Activated CD8-positive, alpha-beta memory T cell treated with anti-CD3 and anti-CD28 coated beads, Interleukin-2, amount 50 U/mL, for 48 hours (primary cell): ENCODE data around the gene PLIN4.
A peak's percentile ranks its signal among the peaks of the same experiment; 100 is the strongest.

Experiments
- DNase-seq: peaks from one replicate; pipeline ENCODE4 v3.0.0-alpha.2; 2020

The PLIN4 gene

DNA sequence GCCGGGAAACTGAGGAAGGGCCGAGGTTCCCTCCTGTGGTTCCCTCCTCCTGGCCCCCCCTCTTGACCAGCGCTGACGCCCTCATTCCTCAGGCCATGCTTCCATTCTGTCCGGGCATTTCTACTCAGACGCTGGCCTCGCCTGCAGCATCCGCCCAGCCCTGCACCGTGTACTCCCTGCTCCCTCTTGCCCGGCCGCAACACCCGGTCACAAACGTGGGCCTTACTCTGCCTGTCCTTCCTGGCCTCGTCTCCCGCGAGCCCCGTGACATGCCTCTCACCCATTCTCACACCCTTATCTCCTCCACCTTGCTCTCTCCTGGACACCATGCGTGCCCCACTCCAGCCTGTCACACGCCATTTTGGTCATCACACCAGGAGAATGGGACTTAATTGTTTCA lies 34.9 kb downstream of the PLIN4 start:
- DNase-seq = no peak

DNA sequence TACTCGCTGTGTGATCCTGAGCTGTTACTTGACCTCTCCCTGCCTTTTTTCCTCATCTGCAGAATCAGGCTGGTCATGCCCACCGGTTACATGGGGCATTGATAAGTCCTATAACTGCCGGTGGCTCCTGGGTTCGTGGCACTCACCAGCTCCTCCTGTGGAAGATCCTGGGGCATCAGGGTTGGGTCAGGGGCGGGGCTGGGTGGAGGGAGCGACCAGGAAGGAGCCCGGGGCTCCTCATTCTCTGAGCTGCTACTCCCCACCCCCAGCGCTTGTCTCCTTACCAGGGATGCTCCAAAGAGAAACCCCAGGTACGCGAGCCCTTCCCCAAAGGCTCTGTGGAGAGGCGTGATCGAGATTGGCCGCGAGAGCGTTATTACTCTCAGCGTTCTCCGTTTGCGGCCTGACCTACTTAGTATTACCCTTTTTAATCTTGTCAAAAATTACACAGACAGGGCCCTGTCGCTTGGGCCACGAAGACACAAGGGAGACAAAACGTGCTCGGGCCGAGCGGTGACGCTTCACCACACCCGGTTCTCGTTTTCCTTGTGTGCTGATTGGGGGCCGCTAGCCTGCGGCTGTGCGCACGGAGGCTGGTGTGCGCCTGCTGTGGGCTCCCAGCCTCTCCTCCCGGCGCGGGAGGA lies 35.4 kb downstream of the PLIN4 start:
- no peak for DNase-seq

DNA sequence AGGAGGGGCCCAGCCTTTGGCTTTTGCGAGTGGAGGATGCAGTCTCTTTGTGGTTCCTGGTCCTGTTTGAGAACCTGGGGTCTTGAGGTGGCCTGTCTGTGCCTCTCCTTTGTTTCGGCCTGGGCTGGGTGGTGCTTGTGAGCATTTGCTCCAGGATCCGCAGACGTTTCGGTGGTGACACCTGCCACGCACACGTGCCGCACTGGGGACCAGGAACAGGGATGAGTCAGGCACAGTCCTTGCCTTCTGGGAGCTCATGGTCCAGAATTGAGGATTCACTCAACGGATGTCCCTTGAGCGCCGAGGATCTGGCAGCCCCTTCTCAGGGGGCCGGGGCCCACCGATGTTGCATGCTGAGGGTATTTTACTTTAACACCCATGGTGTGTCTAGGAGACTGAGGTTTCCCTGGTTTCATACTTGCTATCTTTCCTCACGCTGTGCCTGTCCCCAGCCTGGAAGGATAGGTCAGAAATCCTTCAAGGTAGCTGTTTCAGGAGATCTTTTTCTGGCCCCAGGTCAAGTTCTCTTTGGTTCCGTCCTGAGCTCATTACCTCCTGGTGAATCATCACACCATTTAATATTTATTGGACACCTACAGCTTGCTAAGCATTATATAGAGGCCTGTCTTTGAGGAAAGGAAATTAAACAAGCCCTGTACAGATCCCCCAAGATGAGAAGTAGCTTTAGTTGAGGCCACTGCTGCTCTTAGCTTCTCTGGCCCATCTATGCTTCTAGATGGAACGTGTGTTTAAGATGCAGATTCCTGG lies 41.1 kb downstream of the PLIN4 start:
- DNase-seq = no peak

DNA sequence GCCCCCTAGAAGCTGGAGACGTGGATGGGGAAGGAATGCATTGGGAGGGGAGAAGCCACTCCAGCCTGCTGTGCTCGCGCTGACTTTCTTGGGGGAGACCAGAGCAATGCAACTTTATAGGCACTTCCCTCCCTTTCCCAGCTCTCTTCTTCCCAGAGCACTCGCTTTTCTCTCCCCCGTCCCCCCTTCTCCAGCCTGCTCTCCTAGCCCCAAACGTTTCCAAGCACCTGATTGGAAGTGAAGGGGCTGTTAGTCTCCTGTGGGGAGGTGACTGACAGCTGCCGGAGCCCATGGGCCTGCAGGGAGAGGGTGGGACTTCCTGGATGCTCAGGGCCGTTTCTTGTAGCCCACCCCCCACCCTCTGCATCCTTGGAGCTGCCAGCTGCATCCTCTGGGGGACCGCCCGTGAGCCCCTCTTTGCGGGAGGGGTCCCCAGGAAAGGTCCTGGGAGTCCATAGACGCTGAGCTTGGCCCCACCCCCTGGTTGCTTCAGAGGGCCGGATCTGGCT lies 43.7 kb downstream of the PLIN4 start:
- DNase-seq = no peak

DNA sequence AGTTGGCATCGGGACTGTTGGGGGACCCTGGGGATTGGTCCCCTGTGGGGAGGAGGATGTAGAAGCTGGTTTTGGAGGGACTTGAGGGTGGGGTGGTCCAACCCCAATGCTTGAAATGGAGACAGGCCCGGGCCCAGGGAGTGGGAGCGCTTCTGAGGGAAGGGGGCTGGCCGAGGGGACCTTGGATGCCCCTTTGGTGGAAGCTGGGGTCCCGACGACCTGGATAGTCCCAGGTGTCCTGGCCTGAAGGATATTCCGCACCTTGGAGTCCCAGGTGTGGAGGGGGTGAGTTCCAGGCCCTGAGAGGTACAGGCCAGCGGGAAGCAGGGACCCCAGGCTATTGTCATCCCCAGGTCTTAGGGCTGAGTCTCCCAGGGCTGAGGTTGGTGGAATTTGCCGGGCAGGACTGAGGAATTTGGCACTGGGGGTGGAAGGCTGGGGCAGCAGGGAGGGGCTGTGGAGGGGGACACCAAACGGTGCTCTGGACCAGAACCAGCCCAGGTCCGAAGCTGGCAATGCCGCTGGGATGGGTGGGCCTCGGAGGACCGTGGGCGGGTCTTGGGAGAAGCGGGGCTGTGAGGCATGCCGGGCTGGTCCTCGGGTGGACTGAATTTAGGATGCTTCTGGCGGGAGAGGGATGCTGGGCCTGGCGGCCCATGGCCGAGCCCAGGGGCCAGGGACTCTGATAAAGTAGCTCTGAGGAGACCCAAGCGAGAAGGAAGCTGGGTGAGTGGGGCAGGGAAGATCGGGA lies 44.3 kb downstream of the PLIN4 start:
- no peak for DNase-seq

DNA sequence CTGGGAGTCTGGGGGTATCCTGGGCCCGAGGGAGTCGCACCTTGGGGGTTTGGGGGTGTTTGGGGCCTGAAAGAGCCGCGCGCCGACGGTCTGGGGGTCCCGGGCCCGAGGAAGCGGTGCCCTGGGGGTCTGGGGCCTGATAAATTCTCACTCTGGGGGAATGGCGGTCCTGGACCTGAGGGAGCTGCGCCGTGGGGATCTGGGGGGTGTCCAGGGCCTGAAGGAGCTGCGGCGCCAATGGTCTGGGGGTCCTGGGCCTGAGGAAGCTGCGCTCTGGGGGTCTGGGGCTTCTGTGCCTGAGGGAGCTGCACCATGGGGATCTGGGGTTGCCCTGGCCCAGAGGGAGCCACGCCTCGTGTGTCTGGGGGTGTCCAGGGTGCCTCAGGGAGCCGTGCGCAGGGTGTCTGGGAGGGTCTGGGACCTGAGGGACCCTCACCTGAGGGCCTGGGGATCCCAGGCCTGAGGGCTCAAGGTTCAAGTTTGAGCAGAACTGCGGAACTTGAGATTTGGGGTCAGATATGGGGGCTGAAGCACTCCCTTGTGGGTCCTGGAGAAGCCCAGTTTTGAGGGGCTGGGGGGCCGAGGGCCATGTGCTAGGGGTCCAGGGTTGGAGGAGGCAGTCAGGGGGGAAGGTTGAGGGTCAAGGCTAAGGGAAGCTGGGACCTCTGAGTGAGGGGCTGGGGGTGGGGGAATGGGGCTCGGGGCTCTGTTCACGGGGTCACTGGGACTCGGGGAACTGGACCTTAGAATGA lies 45.1 kb downstream of the PLIN4 start:
- DNase-seq = no peak

DNA sequence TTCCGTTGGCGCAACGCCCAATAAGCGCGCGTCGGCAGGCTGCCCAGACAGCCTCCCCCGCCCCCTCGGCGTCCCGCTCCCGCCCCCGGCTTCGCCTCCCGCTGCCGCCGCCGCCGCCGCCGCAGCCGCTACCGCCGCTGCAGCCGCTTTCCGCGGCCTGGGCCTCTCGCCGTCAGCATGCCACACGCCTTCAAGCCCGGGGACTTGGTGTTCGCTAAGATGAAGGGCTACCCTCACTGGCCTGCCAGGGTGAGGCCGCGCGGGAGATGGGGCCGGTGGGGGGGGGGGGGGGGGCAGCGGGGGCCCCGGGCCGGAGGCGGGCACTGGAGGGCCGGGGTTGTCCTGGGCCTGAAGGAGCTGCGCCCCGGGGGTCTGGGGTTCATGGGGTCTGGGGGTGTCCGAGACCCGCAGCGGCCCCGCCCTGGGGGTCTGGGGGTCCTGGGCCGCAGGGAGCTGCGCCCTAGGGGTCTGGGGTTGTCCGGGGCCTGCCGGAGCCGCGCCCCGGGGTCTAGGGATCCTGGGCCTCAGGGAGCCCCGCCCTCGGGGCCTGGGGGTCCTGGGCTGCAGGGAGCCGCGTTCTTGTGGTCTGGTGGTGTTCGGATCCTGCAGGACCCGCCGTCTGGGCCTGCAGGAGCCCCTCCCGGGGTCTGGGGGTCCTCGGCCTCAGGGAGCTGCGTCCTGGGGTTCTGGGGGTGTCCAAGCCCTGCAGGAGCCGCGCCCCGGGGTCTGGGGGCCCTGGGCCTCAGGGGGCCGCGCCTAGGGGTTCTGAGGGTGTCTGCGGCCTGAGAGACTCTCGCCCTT lies 45.9 kb downstream of the PLIN4 start, which contains the start of gene HDGFL2:
Gene HDGFL2, plus strand, starts transcription at position 124 of the 801 bp plus-strand sequence. Its CDS starts 54 bp downstream, at position 178.
- peak; percentile 95 for DNase-seq

DNA sequence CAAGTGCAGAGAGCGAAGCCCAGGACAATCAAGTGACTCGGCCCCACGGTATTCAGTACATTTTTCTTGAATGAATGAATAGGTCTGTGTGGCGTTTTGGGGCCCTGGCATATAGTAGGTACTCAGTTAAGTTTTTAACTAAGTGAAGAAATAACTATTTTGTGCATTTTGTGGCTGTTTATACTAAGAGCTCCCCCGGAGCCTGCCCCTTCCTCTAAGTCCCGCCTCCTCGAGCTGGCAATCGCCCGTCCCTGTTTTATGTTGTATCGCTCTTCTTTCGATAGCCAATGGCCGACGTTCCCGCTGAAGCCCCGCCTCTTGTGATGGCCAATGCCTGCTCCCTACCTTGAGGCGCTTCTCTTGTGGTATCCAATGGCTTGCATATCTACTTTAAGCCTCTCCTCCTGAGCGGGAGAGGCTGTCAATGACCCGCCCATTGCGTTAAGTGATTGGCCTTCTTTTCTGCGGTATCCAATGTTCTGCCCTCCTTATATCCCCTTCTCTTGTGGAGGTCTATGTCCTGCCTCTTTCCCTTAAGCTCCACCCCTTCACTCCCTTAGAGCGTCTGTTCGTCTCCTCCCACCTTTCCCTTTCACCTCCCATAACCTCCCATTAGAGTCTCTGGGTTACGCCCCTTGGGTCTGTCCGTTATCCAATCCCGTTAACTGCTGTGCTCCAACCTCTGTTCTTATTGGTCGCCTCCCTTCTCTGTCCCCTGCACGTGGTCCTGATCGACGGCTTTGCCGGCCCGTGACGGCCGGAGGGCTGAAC lies 46.7 kb downstream of the PLIN4 start:
- peak; percentile 93 for DNase-seq

DNA sequence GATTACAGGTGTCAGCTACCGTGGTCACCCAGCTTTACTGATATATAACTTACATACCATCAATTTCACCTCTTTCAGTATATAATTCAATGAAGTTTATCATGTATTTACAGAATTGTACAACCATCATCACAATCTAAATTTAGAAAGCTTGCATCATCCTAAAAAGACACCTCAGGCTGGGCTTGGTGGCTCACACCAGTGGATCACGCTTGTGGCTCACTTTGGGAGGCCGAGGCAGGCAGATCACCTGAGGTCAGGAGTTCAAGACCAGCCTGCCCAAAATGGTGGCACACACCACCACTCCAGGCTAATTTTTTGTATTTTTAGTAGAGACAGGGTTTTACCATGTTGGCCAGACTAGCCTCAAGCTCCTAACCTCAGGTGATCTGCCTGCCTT lies 50.5 kb downstream of the PLIN4 start:
- no peak for DNase-seq

DNA sequence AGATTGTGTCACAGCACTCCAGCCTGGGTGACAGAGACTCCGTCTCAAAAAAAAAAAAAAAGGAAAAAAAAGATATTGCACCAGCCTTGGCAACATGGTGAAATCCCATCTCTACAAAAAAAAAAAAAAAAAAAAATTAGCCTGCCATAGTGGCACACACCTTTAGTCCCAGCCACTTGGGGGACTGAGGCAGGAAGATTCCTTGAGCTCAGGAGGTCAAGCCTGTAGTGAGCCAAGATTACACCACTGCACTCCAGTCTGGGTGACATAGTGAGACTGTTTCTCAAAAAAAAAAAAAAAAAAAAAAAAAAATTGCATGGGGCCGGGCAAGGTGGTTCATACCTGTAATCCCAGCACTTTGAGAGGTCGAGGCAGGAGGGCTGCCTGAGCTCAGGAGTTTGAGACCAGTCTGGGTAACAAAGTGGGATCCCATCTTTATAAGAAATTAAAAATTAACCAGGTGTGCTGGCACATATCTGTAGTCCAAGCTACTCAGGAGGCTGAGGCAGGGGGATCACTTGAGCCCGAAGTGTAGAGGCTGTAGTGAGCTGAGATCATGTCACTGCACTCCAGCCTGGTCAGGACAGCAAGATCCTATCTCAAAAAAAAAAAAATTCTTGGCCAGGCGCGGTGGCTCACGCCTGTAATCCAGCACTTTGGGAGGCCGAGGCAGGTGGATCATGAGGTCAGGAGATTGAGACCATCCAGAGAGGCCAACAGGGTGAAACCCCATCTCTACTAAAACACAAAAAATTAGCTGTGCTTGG lies 53.3 kb downstream of the PLIN4 start:
- no peak for DNase-seq

DNA sequence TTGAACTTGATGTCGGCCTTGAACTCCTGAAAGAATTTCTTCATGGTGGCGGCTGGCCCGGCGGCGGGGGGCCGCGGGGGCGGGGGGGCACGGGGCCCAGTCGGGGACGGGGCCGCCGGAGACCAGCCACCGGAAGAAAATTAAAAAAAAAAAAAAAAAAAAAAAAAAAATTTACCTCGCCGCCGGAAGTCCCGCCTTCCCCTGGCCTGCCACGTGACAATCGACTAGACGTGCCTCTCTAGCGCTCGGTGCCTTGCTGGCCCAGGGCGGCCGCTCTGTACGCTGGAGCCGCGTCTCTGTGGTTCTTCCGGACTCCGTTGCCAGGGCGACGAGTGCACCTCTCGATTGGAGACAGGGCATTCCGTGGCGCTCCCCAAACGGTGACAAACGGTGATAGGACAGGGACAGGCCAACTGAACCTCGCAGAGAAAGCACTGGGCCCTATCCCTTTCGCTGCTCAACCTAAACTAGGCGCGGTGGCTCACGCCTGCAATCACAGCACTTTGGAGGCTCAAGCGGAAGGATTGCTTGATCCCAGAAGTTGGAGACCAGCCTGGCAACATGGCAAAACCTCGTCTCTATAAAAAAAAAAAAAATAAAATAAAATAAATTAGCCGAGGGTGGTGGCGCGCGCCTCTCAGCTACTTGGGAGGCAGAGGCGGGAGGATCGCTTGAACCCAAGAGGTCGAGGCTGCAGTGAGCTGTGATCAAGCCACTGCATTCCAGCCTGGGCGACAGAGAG lies 60.5 kb downstream of the PLIN4 start, which contains the start of gene UBXN6:
Gene UBXN6, minus strand, starts transcription at position 141 of the 742 bp plus-strand sequence. Its CDS starts 97 bp downstream, at position 44.
- DNase-seq = peak; percentile 98

DNA sequence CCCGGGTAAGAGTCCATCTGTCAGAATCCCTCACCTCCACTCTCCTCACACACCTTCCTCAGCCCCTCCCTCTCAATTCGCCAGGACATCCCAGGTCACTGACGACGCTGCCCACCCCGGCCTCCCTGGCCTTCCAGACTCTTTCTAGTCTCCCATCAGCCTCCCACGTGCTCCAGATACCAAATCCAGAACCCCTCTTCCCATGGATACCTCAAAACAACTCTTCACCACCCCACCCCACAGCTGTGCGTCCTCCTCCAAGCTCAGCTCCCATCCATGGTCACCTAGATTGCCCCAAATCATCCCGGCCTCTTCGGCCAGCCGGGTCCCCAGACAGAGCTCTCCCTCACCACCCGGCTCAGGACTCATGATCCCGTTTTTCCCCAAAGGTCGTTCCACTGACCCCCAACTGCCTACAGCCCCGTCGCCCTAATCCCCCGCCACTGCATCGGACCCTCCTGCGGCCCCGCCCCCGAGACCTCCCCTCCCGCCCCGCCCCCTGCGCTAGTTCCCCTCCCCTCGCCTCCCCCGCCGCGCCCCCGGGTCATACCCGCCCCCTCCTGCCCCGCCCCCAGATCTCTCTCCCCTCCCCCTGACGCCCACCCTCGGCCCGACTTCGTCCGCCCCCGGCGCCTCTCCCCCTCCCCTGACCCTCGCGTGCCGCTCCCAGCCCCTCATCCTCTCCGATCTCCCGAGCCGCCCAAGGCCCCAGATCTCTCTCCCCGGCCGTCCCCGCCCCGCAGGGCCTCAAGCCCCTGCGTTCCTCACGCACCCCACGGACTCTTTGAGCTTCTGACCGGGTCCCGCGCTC lies 61.2 kb downstream of the PLIN4 start:
- peak; percentile 66 for DNase-seq

DNA sequence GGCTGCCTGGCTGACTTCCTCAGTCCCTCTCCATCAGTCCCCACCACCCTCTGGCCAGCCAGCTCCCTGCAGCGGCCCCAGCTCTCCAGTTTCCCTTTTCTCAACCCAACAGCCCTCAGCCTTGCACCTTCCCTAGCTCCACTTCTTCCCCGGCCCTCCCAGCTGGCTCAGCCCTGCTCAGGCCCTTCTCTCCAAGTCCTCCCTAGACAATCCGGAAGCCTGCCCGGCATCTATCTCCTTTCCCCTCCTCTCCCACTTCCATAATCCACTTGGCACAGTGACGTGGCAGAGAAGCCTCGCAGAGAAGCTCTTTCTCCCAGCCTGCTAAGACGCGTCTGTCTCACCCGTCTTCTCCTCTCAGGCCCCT lies 61.8 kb downstream of the PLIN4 start:
- peak; percentile 57 for DNase-seq

DNA sequence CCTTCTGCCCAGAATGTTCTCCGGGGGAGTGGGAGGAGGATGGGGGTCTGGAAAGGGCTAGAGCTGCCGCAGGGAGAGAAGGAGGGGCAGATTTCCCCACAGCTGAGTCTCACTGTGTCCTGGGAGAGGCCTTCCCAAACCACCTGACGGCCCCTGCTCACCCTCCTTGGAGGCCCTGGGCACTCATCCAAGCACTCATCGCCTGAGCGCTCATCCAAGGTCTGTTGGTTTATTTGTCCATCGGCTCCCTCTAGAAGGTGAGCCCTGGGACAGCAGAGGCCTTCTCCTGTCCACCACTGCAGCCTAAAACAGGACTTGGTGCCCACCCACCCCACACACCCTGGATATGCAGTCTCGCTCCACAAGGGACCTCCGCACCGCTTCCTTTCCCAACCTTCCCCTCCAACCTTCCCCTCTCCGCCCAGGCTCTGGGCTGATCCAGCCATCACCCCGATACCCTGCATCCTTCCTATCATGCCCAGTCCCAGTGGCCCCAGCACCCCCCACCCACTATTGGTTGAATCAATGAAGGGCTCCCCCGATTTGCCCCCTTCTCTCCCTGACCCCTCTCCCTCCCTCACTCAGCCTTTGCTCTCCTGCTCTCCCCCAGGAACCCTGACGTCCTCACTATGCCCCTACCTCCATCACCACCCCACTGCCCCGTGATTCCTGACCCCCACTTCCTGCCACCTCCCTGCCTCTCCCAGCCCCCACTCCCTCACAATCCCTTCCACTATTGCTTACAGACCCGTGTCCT lies 62.4 kb downstream of the PLIN4 start:
- no peak for DNase-seq

DNA sequence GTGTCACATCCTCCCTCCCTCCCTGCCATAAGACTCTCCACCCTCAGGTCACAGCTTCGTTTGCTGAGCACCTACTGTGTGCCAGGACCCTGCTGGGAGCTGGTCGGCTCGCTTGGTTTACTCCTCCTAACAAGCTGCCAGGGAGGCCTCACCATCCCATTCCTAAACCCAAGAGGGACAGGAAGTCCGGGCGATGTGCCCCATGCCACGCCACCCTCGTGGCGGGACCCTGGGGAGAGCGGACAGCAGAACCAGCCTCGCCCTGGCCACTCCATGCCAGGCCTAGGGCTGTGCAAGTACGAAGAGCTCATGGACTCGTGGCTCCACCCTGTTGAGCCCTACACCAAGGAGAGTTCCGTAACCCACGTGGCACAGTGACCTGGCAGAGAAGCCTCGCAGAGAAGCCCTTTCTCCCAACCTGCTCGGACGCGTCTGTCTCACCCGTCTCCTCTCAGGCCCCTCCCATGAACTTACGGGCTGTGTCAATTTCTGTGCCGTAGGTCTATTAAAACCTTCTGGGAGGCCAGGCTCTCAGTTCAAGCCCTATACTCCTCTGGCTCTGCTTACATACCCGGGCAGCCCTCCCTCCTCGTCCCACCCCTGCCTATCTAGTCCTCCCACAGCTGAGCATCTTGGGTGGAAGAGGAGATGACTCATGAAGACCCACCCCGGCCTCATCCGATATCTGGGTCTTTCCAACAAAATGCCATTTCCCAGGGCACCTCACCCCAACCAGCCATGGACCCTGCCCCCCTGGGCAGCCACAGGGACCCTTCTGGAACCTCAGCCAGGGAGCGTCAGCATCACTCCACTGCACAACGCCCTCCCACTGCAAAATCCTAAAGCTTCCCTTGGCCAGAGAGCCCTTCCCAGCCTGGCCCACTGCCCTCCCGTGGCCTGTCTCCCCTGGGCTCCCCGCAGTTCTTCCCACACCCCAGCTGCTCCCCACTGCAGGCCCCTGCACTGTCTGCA lies 63.3 kb downstream of the PLIN4 start:
- DNase-seq = no peak
